NOMO-1 treated with DMSO at 0.1 percent for 48 hours (cell line): ENCODE results near the gene TM4SF4.

Experiments used
- DNase-seq: peaks from one replicate; lab custom pipeline; 2025; ENCODE audit not compliant: unreplicated experiment; lab: John Stamatoyannopoulos, UW

TM4SF4 gene

DNA sequence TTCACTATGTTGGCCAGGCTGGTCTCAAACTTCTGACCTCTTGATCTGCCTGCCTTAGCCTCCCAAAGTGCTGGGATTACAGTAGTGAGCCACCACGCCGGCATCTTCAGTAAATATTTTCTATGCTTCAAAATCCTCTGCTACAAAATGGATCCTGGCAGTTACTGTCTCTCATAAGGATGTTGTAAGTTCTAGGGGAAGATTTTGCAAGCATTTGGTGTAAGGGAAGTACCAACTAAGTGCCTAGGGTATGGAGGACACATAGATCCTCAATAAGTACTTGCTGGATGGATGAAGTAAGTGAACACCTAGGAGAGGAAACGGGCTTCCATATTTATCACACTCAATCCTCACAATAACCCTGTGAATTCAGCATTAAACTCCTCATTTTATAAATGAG is 6.6 kb downstream of the TM4SF4 start:
- DNase-seq: peak; percentile 57

DNA sequence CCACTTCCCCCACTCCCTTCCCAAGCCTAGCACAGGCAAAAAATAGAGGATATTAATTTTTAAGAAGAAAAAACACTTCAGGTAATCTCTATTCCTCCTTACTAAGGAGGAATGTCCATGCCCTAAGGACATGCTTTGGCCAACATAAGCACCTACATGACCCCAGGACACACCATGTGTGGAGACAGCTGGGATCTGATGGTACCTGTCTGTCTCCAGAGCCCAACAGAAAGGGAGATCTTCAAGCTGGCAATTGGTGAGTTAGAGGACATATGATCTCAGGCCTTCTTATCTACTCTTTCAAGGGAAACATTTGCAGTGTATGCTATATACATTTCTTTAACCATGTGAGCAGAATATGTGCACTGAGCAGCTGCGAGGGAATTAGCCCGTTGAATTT is 7.0 kb downstream of the TM4SF4 start:
- no peak for DNase-seq

DNA sequence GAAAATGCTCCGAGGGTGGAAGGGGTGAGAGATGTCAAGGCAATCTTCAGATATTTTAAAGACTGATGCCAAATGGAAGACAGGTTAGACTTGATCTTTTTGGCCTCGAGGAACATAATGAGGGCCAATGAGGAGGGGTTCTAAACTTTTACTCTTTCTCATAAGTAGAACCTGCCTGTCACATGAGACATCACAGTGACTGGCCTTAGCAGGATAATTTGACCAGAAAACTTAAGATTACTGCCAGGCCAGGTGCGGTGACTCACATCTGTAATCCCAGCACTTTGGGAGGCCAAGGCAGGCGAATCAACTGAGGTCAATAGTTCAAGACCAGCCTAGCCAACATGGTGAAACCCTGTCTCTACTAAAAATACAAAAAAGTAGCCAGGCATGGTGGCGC is 12.2 kb downstream of the TM4SF4 start:
- no peak for DNase-seq

DNA sequence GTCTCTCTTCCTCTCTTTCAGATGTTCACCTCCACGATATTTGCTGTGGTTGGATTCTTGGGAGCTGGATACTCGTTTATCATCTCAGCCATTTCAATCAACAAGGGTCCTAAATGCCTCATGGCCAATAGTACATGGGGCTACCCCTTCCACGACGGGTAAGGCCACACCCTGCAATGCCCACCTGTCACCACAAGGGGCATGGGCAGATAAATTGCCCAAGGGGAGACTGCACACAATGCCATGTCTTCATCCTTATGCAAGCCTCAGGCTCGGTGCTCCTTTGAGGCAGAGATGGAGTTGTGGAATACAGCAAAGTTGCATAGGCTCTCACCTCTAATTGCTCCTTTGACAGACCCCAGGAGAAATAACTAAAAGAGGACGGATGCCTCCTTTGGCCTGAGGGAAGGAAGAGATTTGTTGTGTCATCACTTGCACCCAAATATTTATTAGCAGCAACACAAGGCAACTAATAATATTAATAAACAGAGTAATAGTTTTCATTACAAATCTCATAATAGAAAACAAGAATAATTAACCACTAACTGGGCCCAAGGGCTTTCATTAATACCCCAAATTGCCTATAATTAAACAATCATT is 13.2 kb downstream of the TM4SF4 start:
- peak; percentile 40 for DNase-seq

DNA sequence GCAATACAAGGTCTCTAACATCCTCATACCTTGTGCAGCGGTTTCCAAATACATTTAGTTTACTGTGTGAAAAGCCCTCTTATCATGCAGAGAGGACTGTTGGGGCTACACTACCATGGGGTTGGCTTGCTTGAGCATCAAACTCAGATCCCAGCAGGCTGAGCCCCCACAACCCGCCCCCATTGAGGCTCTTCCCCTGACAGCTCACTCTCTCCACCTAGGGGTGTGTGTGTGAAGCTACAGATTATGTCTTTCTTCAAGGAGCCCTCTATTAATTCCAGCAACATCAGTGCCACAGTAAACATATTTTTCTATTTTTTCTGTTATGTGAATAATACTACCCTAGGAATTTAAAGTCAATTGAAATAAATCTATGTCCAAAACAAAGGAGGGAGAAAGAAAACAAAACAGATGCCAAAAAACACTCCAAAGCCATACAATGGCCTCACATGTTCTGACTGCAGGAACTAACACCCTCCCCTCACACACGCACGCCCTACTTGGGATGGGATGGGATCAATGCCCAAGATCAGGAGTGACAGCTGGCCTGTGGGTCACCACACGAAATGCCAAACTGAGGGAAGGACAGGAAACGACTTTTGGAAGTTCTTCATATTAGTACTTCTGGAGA is 14.7 kb downstream of the TM4SF4 start:
- DNase-seq: peak; percentile 27

DNA sequence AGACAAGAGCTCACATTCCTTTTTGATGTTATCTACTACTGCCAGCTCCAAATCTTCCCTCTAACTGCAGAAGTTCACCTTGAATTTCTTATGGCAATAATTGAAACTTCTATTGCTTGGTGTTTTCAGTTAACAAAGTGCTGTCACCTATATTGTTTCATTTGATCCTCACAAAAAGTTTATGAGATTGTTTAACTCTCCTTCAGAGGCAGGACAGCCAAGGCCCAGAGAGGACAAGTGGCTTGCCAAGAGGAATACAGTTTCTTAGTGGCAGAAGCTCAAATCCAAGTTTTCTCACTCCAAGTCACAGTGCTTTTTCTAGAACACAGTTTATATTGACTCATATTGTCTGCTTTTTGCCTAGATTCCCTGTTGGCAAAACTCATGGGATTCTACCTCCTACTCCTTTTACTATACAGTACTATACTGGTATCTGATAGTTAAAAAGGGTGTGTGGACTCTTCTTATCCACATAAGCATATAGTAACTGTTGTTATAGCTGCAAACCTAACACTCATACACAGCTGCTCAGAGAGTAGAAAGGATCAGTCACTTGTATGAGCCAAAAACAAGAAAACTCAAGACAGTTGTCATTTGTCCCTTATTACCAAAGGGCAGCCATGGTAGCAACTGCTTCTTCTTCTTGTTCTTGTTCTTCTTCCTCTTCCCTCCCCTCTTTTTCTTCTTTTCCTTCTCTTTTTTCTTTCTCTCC is 15.9 kb downstream of the TM4SF4 start:
- DNase-seq: no peak

DNA sequence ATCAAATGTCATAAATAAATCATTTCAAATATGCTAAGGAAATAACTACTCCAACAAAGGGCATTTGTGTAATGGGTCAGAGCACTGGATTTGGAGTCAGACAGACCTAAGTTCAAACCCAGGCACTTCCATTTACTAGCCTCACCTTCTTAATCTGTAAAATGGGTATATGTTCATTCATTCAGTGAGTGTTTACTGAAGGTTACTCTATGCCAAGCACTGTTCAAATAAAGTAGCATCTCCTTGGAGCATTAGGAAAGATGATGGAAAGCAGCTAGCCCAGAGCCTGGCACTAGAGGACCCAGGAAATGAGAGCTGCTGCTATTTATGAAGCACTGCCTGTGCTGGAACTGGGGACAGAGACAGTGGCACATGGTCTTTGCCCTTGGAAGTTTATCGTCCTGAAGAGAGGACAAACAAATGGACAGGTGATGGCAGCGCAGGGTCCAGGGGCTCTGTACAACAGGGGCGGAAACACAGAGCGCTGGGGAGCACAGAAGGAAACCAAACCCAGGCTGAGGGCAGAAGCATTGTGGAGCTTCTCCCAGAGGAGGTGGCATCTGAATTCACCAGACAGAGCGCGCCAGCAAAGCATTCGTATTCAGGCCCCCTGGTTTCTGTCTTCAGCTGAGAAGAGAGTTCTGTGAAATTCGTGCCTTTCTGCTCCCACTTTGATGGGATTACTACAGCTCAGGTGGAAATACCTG is 19.0 kb downstream of the TM4SF4 start:
- DNase-seq: no peak

DNA sequence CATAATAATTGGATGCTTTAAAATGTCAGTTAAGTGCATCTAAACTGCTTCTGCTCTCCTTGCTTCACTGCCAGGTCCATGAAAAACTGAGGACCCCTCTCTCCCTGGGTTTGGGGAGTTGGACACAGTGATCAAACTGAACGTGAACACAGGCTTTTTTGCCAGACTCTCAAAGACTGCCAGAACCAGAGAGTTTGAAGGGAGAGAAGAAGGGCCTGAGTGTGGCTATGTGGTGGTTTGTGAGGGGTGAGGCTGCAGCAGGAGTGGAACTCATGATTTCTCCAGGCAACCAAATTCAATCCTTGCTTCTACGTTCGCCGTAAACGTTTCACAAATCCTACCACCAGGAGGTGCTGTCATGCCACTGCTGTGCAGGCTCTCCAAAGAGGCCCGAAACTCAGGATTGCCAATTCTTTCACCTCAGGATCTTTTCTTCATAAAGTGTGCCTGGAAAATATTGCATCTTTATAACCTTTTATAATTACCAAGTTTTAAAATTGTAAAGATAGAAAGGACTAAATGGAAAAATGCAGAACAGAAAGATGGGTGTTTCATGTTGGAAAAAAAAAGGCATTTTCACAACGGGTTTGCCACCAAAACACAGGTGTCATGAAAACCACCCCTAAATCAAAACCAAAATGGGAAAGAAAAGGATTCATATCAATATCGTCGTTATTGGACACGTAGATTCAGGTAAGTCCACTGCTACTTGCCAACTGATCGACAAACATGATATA is 19.7 kb downstream of the TM4SF4 start:
- peak; percentile 47 for DNase-seq

DNA sequence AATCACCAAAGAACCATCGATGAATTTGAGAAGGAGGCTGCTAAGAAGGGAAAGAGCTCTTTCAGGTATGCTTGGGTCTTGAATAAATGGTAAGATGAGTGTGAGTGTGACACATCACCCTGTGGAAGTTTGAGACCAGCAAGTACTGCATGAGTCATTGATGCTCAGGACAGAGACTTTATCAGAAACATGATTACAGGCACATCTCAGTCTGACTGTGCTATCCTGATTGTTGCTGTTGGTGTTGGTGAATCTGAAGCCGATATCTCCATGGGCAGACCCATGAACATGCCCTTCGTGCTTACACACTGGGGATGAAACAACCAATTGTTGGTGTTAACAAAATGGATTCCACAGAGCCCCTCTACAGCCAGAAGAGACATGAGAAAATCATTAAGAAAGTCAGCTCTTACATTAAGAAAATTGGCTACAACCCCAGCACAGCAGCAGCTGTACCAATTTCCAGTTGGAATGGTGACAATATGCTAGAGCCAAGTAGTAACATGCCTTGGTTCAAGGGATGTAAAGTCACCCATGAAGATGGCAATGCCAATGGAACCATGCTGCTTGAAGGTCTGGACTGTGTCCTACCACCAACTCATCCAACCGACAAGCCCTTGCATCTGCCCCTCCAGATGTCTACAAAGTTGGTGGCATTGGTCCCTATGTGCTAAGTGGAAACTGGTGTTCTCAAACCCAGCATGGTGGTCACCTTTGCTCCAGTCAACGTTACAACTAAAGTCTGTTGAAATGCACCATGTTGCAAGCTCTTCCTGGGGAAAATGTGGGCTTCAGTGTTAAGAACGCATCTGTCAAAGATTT is 20.5 kb downstream of the TM4SF4 start:
- no peak for DNase-seq

DNA sequence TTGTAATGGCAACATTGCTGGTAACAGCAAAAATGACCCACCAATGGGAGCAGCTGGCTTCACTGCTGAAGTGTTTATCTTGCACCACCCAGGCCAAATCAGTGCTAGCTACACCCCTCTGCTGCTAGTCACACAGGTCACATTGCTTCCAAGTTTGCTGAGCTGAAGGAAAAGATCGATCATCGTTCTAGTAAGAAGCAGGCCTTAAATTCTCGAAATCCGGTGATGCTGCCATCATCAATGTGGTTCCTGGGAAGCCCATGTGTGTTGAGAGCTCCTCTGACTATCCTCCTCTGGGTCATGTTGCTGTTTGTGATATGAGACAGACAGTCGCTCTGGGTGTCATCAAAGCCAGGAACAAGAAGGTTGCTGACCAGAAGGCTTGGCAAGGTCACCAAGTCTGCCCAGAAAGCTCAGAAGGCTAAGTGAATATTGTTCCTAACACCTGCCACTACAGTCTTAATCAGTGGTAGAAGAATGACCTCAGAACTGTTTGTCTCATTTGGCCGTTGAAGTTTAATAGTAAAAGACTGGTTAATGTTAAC is 21.2 kb downstream of the TM4SF4 start:
- DNase-seq: no peak

DNA sequence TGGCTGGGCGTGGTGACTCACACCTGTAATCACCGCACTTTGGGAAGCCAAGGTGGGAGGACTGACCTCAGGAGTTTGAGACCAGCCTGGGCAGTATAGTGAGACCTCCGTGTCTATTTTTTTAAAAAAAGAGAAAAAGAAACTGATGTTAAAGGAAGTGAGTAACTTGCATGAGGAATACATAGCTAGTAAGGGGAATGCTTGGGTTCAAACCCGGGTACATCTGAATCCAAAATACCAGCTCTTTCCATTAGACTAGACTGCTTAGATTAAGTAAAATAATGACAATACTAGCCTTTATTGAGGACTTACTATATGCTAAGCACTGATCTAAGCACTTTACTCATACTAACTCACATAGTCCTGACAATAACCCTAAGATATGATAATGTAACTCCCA is 22.4 kb downstream of the TM4SF4 start:
- no peak for DNase-seq

DNA sequence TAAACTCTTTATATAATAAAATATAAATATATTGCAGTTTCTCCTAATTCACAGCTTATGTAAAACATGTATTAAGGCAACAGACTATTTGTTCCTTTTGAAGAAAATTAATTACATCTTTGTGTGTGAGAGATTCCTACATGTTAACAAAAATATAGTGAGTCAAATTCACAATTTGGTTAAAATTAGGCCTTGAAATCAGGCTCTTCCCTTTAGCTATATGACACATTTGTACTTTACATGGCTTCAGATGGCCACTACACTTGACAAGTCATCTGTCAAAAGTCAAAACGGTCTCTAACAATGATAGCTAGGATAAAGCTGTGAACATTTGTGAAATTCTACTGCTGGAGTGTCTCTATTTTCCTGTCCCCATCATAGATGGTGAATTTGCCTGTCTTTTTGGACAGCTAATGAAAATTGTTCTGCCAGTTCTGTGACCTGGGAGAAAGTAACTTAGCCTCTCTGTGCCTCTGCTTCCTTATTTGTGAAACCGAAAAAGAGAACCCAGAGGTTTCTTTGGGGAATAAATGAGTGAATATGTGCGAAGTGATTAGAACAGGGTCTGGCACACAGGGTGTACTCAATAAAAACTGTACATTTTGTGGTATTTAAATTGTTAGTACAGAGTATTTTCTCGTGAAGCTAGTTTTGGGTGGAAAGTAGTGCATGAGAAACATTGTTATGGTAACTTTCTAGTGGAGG is 23.6 kb downstream of the TM4SF4 start:
- peak; percentile 30 for DNase-seq

DNA sequence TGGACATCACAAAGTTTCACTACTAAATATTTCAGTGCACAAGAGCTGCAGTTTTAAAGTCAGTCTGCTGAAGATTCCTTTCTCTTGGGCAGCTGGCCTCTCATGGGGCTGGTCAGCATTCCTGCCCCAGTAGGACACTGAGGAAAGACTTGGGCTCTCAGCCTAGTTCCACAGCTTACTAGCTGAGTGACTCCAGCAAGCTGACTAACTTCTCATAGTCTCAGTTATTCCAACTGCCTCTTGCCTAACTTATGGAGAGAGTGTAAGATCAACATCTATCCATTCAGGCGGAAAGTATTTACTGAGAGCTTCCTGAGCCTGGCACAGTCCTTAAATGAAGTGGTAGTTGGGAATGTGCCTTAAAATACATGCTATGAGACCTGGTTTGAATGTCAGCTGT is 27.0 kb downstream of the TM4SF4 start:
- no peak for DNase-seq

DNA sequence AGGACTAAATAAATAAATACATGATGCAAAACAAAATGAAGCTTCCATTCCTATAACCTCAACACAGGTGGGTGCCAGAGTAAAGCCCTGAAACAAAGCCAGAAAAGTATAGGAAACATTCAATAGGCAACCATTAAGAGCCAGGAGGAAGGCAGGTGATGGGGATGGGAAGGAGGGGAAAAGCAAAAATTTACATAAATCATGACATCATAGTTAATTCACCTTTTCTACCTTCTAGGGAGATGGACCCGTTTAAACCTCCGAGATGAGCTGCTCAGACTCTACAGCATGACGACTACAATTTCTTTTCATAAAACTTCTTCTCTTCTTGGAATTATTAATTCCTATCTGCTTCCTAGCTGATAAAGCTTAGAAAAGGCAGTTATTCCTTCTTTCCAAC is 27.9 kb downstream of the TM4SF4 start:
- no peak for DNase-seq

DNA sequence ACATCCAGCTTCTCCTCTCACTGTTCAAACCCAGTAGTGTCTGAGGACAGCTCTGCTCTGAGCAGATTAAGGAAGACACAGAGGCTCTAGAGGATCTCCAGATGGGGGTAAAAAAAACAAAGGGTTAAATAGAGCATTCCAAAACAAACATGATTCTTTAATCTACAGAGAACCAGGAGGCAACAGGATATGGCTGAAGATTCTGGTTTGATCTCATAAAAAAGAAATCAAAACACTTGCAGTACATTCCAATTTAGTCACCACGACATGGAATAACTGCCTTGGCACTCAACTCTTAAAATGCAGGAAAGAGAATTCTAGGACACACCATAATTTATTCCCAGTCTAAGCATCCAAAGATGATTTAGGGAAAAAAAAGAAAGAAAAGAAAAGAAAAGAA is 32.0 kb downstream of the TM4SF4 start:
- DNase-seq: no peak

DNA sequence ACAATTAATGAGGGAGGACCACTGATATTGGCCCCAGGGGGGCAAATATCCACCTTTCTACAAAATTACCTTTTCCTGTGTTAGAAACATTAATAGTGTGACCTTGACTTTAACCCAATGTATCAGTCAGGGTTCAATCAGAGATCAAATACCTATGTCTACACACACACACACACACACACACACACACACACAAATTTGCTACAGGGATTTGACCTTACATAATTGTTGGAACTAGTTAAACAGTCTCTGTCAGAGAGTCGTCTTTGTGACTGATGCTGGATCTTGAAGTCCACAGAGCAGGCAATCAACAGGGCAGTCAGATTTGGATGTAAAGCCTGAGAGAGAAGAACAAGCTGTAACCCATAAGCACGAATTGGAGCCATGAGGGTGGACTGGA is 32.5 kb downstream of the TM4SF4 start:
- no peak for DNase-seq

DNA sequence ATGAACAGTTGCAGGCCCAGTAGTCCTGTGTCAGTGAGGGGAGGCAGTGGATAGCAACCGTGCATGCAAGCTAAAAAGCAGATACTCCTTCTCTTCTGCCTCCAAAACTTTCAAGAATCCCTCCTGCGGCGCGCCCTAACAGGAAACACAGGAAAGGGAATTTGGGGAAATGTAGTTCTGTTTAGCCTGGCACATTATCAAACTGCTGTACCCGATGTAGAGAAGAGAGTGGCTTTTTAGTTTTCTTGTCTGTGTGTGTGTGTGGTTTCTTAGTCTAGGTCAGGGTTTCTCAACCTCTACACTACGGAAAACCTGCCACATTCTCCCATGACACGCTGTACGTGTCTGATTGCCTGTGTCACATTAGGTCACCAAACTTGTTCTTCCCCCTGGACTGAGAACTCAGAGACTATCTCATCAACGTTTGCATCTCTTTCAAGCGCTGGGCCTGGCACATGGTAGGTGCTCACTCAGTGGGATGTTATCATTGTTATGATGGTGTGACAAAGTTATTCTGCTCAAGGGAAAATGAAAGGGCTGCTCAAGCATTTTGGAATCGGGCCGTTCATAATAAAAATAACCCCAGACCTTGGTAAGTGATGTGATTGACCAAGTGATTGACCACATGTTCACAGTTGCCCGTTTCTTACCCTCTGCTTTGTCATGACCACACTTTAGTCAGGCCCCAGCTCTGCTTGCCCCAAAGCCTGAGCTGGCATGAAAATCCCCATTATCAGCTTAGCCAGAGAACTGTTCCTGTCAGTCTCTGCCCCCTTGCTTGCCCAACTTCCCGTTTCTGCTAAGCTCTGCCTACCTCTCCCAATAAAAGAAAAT is 33.2 kb downstream of the TM4SF4 start:
- peak; percentile 80 for DNase-seq

DNA sequence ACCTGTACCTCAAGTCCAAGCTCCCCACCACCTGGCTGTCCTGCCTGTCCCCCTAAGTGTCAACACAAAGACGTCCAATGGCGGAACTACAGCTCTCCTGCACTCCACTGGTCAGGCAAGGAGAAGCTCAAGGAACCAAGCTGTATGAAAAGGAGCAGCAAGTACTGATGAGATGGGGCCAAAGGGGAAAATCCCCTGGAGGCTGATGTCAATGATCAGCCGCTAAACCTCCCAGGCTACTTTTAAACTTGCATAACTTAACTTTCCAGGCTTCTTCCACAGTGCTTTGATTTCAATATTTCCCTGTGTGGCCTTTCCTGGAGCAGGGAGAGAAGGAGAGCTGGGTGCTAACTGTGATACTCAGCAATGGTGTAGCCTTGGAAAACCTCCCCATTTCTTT is 35.0 kb downstream of the TM4SF4 start:
- no peak for DNase-seq

DNA sequence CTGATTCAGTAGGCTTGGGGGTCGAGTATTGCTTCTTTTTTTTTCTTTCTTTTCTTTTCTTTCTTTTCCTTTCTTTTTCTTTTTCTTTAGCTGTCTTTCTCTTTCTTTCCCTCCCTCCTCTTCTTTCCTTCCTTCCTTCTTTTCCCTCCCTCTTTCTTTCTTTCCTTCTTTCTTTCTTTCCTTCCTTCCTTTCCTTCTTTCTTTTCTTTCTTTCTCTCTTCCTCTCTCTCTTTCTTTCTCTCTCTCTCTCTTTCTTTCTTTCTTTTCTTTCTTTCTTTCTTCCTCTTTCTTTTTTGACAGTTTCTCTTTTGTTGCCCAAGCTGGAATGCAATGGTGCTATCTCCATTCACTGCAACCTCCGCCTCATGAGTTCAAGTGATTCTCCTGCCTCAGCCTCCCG is 36.0 kb downstream of the TM4SF4 start:
- no peak for DNase-seq
